GM12878 (cell line): ENCODE data around the gene ULBP1. TPM values are rescaled to one million over a fixed set of nuclear protein-coding genes. Genes with fewer than 3 reads are reported as not detected.

ENCODE experiments used
- ATAC-seq: fragments of 200-7000 bp; cut with Tn5 transposase; 3 replicates; pipeline ENCODE4 v1.9.1; 2020; ENCODE audit warnings: mild to moderate bottlenecking, moderate library complexity
- BruUV-seq: library from RNA; stranded (reverse); fragments of 400-500 nt; replicated peaks from 2 replicates; lab custom pipeline; 2021; lab: Mats Ljungman, UMichigan
- CTCF ChIA-PET: fragments of 300-600 bp; sonication (Branson Sonifier 250); formaldehyde crosslinking; extraction: SDS; loops from one replicate; lab custom pipeline; 2021; ENCODE audit warnings: inconsistent platforms; lab: Yijun Ruan, JAX
- POLR2A ChIA-PET: fragments of 350-600 bp; formaldehyde crosslinking; extraction: SDS; loops from one replicate; lab custom pipeline; 2021; ENCODE audit warnings: inconsistent platforms; lab: Charles Lee
- RAD21 ChIA-PET: fragments of 300-600 bp; sonication (Branson Sonifier 250); formaldehyde crosslinking; loops from one replicate; lab custom pipeline; 2023; ENCODE audit warnings: antibody characterized with exemption; ENCODE audit not compliant: unreplicated experiment; lab: Charles Lee
- SMC1A ChIA-PET: fragments of 300-600 bp; sonication (Branson Sonifier 250); formaldehyde crosslinking; loops from one replicate; lab custom pipeline; 2023; ENCODE audit not compliant: unreplicated experiment, uncharacterized antibody; lab: Charles Lee
- DNase-seq: peaks from one replicate; pipeline ENCODE4 v3.0.0-alpha.2; 2011; ENCODE audit warnings: low read depth, low spot score
- FAIRE-seq: peaks from 3 replicates; lab custom pipeline; 2011; peaks lifted over from hg19 to GRCh38; lab: Jason Lieb, UNC
- H2AFZ ChIP-seq: 2 replicates; pipeline ENCODE4 v1.6.0; 2011; ENCODE audit warnings: low read depth, low read length, control low read depth; ENCODE audit not compliant: control insufficient read depth
- H3K27ac ChIP-seq: 2 replicates; pipeline ENCODE4 v1.5.1; 2011; ENCODE audit warnings: control low read depth; ENCODE audit not compliant: control insufficient read depth, insufficient read depth
- H3K27me3 ChIP-seq, 2 experiments: replicated peaks in 1 of 2; 2 replicates each; pipeline versions ENCODE4 v1.6.0 to v1.6.1; 2011; ENCODE audit warnings: low read length in 1 of 2; ENCODE audit not compliant: control insufficient read depth in 2 of 2, insufficient read depth in 2 of 2
- H3K36me3 ChIP-seq, 2 experiments: 2 replicates each; pipeline ENCODE4 v1.5.1; 2011; ENCODE audit warnings: low read length in 1 of 2; ENCODE audit not compliant: control insufficient read depth in 2 of 2, insufficient read depth in 2 of 2
- H3K4me1 ChIP-seq: 2 replicates; pipeline ENCODE4 v1.6.1; 2011; ENCODE audit warnings: mild to moderate bottlenecking, low read length, moderate library complexity, mixed read lengths; ENCODE audit not compliant: control insufficient read depth, insufficient read depth
- H3K4me2 ChIP-seq: 2 replicates; pipeline ENCODE4 v1.6.0; 2011; ENCODE audit warnings: control low read depth; ENCODE audit not compliant: control insufficient read depth, insufficient read depth
- H3K4me3 ChIP-seq: fragments of 200-600 bp; sonication (generic); 2 replicates; pipeline ENCODE4 v1.5.1; 2016
- H3K79me2 ChIP-seq: 2 replicates; pipeline ENCODE4 v1.6.0; 2011; ENCODE audit warnings: low read length; ENCODE audit not compliant: control insufficient read depth, insufficient read depth
- H3K9ac ChIP-seq: 2 replicates; pipeline ENCODE4 v1.8.0; 2011; ENCODE audit warnings: low read length, control low read depth, mixed read lengths; ENCODE audit not compliant: control insufficient read depth, insufficient read depth
- H3K9me3 ChIP-seq: replicated peaks from 3 replicates; pipeline ENCODE4 v1.5.1; 2011; ENCODE audit warnings: mild to moderate bottlenecking, low read length; ENCODE audit not compliant: control insufficient read depth, insufficient read depth
- H4K20me1 ChIP-seq: 2 replicates; pipeline ENCODE4 v1.6.0; 2011; ENCODE audit not compliant: control insufficient read depth, insufficient read depth
- MAX ChIP-seq: IDR thresholded peaks from 2 replicates; pipeline ENCODE4 v1.6.1; 2012; ENCODE audit warnings: low read depth, low read length, improper control_type of control experiment
- MXI1 ChIP-seq: fragments of 150-350 bp; IDR thresholded peaks from 2 replicates; pipeline ENCODE4 v1.6.1; 2011; ENCODE audit warnings: low read depth, mild to moderate bottlenecking, inconsistent platforms, low read length, improper control_type of control experiment
- NKRF ChIP-seq: fragments of 450-650 bp; conservative IDR thresholded peaks from 2 replicates; pipeline ENCODE4 v1.6.1; 2017; ENCODE audit warnings: mild to moderate bottlenecking, moderate library complexity
- TARDBP ChIP-seq: IDR thresholded peaks from 2 replicates; pipeline ENCODE4 v1.6.1; 2016; ENCODE audit warnings: borderline replicate concordance
- ZSCAN29 ChIP-seq: fragments of 450-650 bp; IDR thresholded peaks from 2 replicates; pipeline ENCODE4 v1.6.1; 2017; ENCODE audit warnings: mild to moderate bottlenecking, moderate library complexity
- WGBS: methylation state at CpG from one replicate; pipeline ENCODE4 v1.1.6; 2016; ENCODE audit warnings: low lambda C conversion rate; ENCODE audit not compliant: insufficient replicate concordance, insufficient coverage; ENCODE audit errors: missing lambda C conversion rate; 5-methylcytosine and 5-hydroxymethylcytosine counted together
- in situ Hi-C: fragments of 300-500 bp; cut with MboI; formaldehyde crosslinking; loops from 9 replicates; pipeline ENCODE4 v1.14.3; 2018; ENCODE audit warnings: mixed read lengths
- intact Hi-C: fragments of 100-400 bp; cut with micrococcal nuclease; formaldehyde crosslinking; loops from one replicate; pipeline ENCODE4 v1.14.2; 2022; ENCODE audit not compliant: unreplicated experiment
- polyA plus RNA-seq, 11 experiments: library from polyadenylated mRNA; depleted of rRNA in 4 of 11; unstranded in 6 of 11; stranded (reverse) in 5 of 11; fragments of >200 nt; fragmentation: Nextera tagmentation in 4 of 11; fragmentation: Illumina TruSeq in 1 of 11; extraction: Ambion mirVana in 4 of 11; extraction: Trizol in 1 of 11; gene quantifications; 1 replicate in 1 of 11; 2 replicates in 10 of 11; pipeline versions ENCODE4 v1.2.1 to v1.2.3, GENCODE V29; 2011 to 2016; ENCODE audit warnings: inconsistent platforms in 2 of 11, missing spikeins in 2 of 11, low read depth in 1 of 11
- total RNA-seq, 4 experiments: library from RNA; depleted of rRNA in 3 of 4; stranded (reverse); fragments of >200 nt in 3 of 4; fragmentation: Illumina TruSeq in 1 of 4; extraction: Trizol in 1 of 4; gene quantifications; 2 replicates each; pipeline versions ENCODE4 v1.2.1 to v1.2.3, GENCODE V29; 2013 to 2021

The ULBP1 gene
- total and polyA plus RNA-seq, 10 of the 15 experiments (the other 5 are each of a cell fraction or from before 2014, with no cell fraction given) = 0.02 to 0.12 (median 0.04) TPM; not detected in 7

GRCh38 chr6:149917679-149918078 is 46.1 kb upstream of the ULBP1 start:
- H4K20me1 ChIP-seq = no peaks in the 10 kb centered on the region; the same call in 1 of the 2 replicates
- BruUV-seq = no TSS peak
- no peaks in the 10 kb centered on the region for H3K79me2 ChIP-seq
- intact Hi-C loops = no loop called here
- no peak overlapping the region for H3K9ac ChIP-seq
- ChIA-PET SMC1A (no interaction called here), CTCF (no interaction called here), RAD21 (no interaction called here), POLR2A (no interaction called here)
- H3K9me3 ChIP-seq = no peaks in the 10 kb centered on the region; the same call in 2 of the 3 replicates
- H2AFZ ChIP-seq = no peak overlapping the region
- ATAC-seq = no peak
- no peak for DNase-seq
- no peaks in the 10 kb centered on the region for H3K36me3 ChIP-seq
- no peak for TF ChIP-seq ZSCAN29
- TF ChIP-seq TARDBP = no peak
- TF ChIP-seq MXI1 = no peak
- no peak for TF ChIP-seq NKRF
- no peak for TF ChIP-seq MAX
- no peak for FAIRE-seq
- 29% methylated on average over 2 of the region's 2 CpGs for WGBS
- H3K27ac ChIP-seq = no peak overlapping the region
- no peaks in the 10 kb centered on the region for H3K4me1 ChIP-seq
- H3K4me3 ChIP-seq = no peak overlapping the region
- H3K4me2 ChIP-seq = no peak overlapping the region
- in situ Hi-C loops = no loop called here
- peaks cover 0 to 2% of the 10 kb centered on the region in 2 experiments; a peak in 3 of 4 replicates for H3K27me3 ChIP-seq
